ENCODE results near the gene TNFAIP8.

Gene TNFAIP8
- 252 to 947 reads per million in 2 experiments for total RNA-seq

- peak; percentile 31 for DNase-seq (ENCODE audit: low read depth)
These were observed at the start of gene TNFAIP8 for GRCh38 chr5:119355685-119356611. TNFAIP8 (plus strand) TSS chr5:119356019; CDS start chr5:119356091, 72 bp downstream.

GRCh38 chr5:119307170-119307569, 48.6 kb upstream of the TNFAIP8 start:
- no peak for DNase-seq (ENCODE audit: low read depth)

- no peak for DNase-seq (ENCODE audit: low read depth)
These were observed 46.5 kb upstream of the TNFAIP8 start for GRCh38 chr5:119309326-119309725.

- DNase-seq (ENCODE audit: low read depth) = no peak
These were observed 44.1 kb upstream of the TNFAIP8 start for GRCh38 chr5:119311688-119312087.

GRCh38 chr5:119312403-119312802, 43.4 kb upstream of the TNFAIP8 start:
- no peak for DNase-seq (ENCODE audit: low read depth)

GRCh38 chr5:119313197-119313596, 42.6 kb upstream of the TNFAIP8 start:
- no peak for DNase-seq (ENCODE audit: low read depth)

GRCh38 chr5:119313658-119314605, 41.9 kb upstream of the TNFAIP8 start:
- no peak for DNase-seq (ENCODE audit: low read depth)

- no peak for DNase-seq (ENCODE audit: low read depth)
These were observed 40.3 kb upstream of the TNFAIP8 start for GRCh38 chr5:119315516-119315949.

GRCh38 chr5:119316086-119316485, 39.7 kb upstream of the TNFAIP8 start:
- no peak for DNase-seq (ENCODE audit: low read depth)

- DNase-seq (ENCODE audit: low read depth) = no peak
These were observed 38.9 kb upstream of the TNFAIP8 start for GRCh38 chr5:119316906-119317305.

GRCh38 chr5:119318256-119318894, 37.4 kb upstream of the TNFAIP8 start:
- DNase-seq (ENCODE audit: low read depth) = no peak

- no peak for DNase-seq (ENCODE audit: low read depth)
These were observed 36.4 kb upstream of the TNFAIP8 start for GRCh38 chr5:119319401-119319800.

- DNase-seq (ENCODE audit: low read depth) = no peak
These were observed 35.9 kb upstream of the TNFAIP8 start for GRCh38 chr5:119319890-119320289.

GRCh38 chr5:119321569-119322311, 34.1 kb upstream of the TNFAIP8 start:
- DNase-seq (ENCODE audit: low read depth) = no peak

GRCh38 chr5:119322312-119322947, 33.4 kb upstream of the TNFAIP8 start:
- no peak for DNase-seq (ENCODE audit: low read depth)

GRCh38 chr5:119322948-119323537, 32.8 kb upstream of the TNFAIP8 start:
- DNase-seq (ENCODE audit: low read depth) = no peak

GRCh38 chr5:119323601-119324000, 32.2 kb upstream of the TNFAIP8 start:
- no peak for DNase-seq (ENCODE audit: low read depth)

- DNase-seq (ENCODE audit: low read depth) = no peak
These were observed 31.0 kb upstream of the TNFAIP8 start for GRCh38 chr5:119324842-119325241.

GRCh38 chr5:119327018-119327417, 28.8 kb upstream of the TNFAIP8 start:
- no peak for DNase-seq (ENCODE audit: low read depth)

Data from T follicular helper cell (primary cell).